ENCODE data around the gene CHRNG. TPM values are rescaled to one million over a fixed set of nuclear protein-coding genes. Genes with fewer than 3 reads are reported as not detected.

Gene CHRNG
- total RNA-seq, 2 donors from 2014 or later, result not detected

DNA sequence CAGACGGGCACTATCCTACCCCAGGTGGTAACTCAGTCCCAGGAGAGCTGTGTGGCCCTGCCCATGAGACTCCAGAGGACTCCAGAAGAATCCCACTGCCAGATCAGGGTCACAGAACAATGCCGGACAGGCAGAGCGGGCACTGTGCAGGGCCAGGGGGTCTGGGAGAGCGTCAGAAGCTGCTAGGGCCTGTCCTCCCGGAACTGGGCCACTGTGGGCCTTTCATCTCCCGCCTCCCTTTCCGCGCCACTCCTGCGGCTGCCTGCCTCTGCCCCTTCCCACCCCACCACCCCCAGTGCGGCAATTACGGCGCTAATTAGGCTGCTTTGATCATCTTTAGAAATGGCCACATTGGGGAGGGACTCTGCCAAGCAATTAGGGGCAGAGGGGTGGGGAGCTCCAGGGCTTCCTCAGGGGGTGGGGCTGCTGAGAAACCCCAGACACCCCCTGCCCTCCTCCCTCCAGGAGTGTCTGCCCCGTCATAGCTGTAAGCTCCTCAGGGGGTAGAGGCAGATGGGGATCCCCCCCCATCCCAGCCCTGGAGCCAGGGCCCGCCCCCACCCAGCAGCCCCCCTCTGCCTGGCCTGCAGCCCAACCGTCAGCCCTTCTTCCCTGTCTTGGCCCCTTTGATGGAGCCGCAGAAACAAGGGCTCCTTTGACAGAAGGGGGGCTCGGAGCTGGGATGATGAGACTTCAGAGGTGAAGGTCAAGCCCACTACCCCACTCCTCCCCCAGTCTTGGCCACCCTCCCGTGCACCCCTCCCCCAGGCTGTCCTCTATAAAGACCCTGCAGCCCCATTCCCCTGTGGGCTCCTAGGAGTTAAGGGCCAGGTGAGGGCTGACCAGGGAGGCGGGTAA, 19.7 kb upstream of the CHRNG start, which contains the start of gene PRSS56:
Gene PRSS56, plus strand, starts transcription at position 808 of the 858 bp plus-strand sequence. CDS start 211 bp downstream, outside the sequence.
- Mint-ChIP-seq H3K4me3 (peak within 1 kb of the TSS; percentile 42), H3K4me1 (no peaks in the 10 kb centered on the region), H3K9me3 (no peaks in the 10 kb centered on the region), H3K27ac (no peak within 1 kb of the TSS), H3K27me3 (peaks cover 20% of the 10 kb centered on the region), H3K36me3 (ENCODE audit: low read depth) (no peaks in the 10 kb centered on the region)
- ATAC-seq (replicated peaks), result no peak

DNA sequence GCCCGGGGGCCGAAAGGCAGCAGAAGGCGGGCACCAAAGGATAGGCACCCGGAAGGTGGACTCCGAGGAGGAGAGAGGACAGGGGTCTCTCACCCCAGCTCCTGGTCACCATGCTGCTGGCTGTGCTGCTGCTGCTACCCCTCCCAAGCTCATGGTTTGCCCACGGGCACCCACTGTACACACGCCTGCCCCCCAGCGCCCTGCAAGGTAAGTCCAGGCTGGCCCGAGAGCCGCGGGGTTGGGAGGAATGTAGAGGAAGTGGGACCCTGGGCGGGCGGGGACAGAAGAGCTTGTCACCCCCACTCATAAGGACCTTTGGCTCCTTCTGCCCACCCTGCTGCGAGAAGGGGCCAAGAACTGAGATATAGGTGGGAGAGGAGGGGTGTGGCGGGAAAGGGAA, 19.0 kb upstream of the CHRNG start:
- Mint-ChIP-seq H3K27ac (no peak overlapping the region), H3K27me3 (peaks cover 20% of the 10 kb centered on the region), H3K9me3 (no peaks in the 10 kb centered on the region), H3K4me3 (no peak overlapping the region), H3K36me3 (ENCODE audit: low read depth) (no peaks in the 10 kb centered on the region), H3K4me1 (no peaks in the 10 kb centered on the region)
- ATAC-seq (replicated peaks), result no peak

DNA sequence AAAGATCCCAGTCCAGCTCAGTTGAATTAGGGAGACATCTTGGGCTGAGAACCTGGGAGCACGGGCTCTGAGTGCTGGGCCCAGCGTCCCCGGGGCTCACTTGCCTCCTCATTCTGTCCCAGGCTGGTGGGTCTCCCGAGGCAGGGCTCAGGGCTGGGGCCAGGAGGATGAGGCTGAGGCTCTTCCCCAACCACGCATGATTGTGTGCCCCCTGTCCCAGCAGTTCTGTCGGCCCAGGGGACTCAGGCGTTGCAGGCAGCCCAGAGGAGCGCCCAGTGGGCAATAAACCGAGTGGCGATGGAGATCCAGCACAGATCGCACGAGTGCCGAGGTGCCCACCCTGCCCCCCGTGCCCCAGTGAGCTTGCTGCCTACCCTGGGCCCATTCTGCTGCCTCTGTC, 18.4 kb upstream of the CHRNG start:
- no peak for ATAC-seq (replicated peaks)
- Mint-ChIP-seq H3K27ac (no peak overlapping the region), H3K9me3 (no peaks in the 10 kb centered on the region), H3K27me3 (peaks cover 20% of the 10 kb centered on the region), H3K36me3 (ENCODE audit: low read depth) (no peaks in the 10 kb centered on the region), H3K4me1 (no peaks in the 10 kb centered on the region), H3K4me3 (peak overlapping the region; percentile 42)

DNA sequence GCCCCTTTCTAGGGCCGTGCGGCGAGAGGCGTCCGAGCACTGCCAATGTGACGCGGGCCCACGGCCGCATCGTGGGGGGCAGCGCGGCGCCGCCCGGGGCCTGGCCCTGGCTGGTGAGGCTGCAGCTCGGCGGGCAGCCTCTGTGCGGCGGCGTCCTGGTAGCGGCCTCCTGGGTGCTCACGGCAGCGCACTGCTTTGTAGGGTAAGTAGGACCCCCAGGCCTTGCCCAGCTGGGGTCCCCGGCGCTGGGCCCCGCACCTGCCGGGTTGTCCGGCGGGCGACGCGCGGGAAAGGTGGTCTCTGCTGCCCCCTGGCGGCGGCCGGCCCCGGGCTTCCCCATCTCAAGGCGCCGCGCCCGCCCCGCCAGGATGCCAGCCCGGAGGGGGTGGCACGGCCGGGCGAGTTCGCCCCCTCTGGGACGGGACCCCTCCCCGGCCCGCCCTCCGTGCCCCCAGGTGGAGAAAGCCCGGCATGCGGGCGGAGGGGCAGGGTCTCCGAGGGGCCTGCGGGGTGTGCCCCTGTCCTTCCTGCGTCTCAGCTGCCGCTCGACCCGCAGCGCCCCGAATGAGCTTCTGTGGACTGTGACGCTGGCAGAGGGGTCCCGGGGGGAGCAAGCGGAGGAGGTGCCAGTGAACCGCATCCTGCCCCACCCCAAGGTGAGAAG, 17.4 kb upstream of the CHRNG start:
- Mint-ChIP-seq H3K27me3 (peaks cover 21% of the 10 kb centered on the region), H3K4me1 (no peaks in the 10 kb centered on the region), H3K27ac (no peak overlapping the region), H3K9me3 (no peaks in the 10 kb centered on the region), H3K4me3 (no peak overlapping the region), H3K36me3 (ENCODE audit: low read depth) (no peaks in the 10 kb centered on the region)
- peak; percentile 76 for ATAC-seq (replicated peaks)

DNA sequence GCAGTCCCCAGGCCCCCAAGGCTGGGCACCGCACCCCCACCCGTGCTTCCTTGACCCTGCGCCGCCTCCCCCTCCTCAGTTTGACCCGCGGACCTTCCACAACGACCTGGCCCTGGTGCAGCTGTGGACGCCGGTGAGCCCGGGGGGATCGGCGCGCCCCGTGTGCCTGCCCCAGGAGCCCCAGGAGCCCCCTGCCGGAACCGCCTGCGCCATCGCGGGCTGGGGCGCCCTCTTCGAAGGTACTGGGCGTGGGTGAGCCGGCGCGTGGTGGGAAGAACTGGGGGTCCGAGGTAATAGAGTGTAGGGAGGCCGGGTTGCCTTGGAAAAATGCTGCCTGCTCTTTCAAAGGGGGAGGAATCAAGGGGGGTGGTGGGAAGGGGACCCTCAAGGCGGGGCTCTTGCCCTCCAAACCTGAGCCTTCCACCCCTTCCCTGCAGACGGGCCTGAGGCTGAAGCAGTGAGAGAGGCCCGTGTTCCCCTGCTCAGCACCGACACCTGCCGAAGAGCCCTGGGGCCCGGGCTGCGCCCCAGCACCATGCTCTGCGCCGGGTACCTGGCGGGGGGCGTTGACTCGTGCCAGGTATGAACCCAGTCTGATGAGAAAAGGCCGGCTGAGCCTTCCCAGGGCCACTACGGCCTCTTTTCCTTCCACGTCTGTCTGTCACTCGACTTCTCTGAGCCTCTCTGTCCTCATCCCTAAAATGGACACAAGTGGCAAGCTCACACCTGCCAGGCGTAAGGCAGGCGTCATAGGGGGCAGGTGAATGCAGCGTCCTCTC, 16.7 kb upstream of the CHRNG start:
- peak overlapping the region; percentile 43 for H3K4me3 Mint-ChIP-seq

DNA sequence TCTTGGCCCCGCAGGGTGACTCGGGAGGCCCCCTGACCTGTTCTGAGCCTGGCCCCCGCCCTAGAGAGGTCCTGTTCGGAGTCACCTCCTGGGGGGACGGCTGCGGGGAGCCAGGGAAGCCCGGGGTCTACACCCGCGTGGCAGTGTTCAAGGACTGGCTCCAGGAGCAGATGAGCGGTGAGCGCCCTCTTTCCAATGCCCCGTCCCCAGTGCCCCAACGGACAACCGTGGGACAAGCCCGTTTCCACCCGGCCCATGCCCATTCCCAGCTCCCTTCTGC, 16.1 kb upstream of the CHRNG start:
- no peak for ATAC-seq (replicated peaks)
- peak overlapping the region; percentile 43 for H3K4me3 Mint-ChIP-seq
- H3K27me3 Mint-ChIP-seq, result peaks cover 27% of the 10 kb centered on the region
- no peaks in the 10 kb centered on the region for H3K4me1 Mint-ChIP-seq
- H3K9me3 Mint-ChIP-seq, result no peaks in the 10 kb centered on the region
- no peaks in the 10 kb centered on the region for H3K36me3 Mint-ChIP-seq (ENCODE audit: low read depth)
- H3K27ac Mint-ChIP-seq, result no peak overlapping the region

More for the DNA sequence above, 16.7 kb upstream of the CHRNG start:
- Mint-ChIP-seq H3K27ac (no peak overlapping the region), H3K9me3 (no peaks in the 10 kb centered on the region), H3K4me1 (no peaks in the 10 kb centered on the region), H3K36me3 (ENCODE audit: low read depth) (no peaks in the 10 kb centered on the region), H3K27me3 (peaks cover 23% of the 10 kb centered on the region)
- ATAC-seq (replicated peaks), result no peak

DNA sequence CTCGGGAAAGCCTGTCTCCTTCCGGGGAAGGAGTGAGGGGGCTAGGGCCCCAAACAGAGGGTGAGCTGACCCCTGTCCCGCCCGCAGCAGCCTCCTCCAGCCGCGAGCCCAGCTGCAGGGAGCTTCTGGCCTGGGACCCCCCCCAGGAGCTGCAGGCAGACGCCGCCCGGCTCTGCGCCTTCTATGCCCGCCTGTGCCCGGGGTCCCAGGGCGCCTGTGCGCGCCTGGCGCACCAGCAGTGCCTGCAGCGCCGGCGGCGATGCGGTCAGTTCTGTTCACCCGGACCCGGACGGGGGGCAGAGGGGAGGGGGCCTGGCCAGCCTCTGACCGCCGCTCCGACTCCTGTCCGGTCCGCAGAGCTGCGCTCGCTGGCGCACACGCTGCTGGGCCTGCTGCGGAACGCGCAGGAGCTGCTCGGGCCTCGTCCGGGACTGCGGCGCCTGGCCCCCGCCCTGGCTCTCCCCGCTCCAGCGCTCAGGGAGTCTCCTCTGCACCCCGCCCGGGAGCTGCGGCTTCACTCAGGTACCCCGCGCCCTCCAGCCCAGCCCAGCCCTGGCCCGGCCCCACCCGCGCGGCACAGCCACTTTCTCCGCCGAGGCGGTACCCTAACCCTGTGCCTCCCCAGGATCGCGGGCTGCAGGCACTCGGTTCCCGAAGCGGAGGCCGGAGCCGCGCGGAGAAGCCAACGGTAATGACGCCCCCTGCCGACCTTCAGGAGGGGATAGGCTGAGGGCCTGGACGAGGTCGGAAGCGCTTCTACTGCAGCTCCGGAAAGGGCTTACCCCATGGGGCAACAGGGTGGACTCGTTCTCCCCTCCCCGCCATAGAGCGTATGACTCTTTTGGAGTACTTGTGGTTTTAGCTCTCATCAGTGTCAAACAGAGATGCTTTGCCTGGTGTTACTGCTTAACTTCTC, 15.6 kb upstream of the CHRNG start:
- peaks cover 30% of the 10 kb centered on the region for H3K27me3 Mint-ChIP-seq
- H3K36me3 Mint-ChIP-seq (ENCODE audit: low read depth), result no peaks in the 10 kb centered on the region
- ATAC-seq (replicated peaks), result peak; percentile 34
- no peak overlapping the region for H3K4me3 Mint-ChIP-seq
- H3K9me3 Mint-ChIP-seq, result no peaks in the 10 kb centered on the region
- H3K27ac Mint-ChIP-seq, result no peak overlapping the region
- H3K4me1 Mint-ChIP-seq, result peaks cover 4% of the 10 kb centered on the region

DNA sequence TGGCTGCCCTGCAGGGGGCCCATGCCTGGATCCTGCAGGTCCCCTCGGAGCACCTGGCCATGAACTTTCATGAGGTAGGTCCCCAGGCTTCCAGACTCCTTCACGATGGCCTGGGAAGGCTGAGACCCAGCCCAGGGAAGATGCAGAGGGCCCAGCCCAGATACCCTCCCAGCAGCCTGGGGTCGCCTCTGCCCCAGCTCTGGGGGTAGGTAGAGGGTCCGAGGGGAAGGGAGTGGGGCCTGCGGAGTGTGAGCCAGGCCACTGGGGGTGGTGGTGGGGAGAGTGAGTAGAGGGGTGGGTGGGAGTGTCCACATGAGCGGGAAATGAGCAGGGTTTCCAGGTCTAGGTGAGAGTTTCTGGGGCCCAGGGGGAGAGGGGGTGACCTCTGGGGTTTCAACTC, 14.7 kb upstream of the CHRNG start:
- Mint-ChIP-seq H3K9me3 (no peaks in the 10 kb centered on the region), H3K27me3 (peaks cover 27% of the 10 kb centered on the region), H3K36me3 (ENCODE audit: low read depth) (no peaks in the 10 kb centered on the region), H3K4me3 (no peak overlapping the region), H3K4me1 (peaks cover 6% of the 10 kb centered on the region), H3K27ac (no peak overlapping the region)
- ATAC-seq (replicated peaks), result no peak

DNA sequence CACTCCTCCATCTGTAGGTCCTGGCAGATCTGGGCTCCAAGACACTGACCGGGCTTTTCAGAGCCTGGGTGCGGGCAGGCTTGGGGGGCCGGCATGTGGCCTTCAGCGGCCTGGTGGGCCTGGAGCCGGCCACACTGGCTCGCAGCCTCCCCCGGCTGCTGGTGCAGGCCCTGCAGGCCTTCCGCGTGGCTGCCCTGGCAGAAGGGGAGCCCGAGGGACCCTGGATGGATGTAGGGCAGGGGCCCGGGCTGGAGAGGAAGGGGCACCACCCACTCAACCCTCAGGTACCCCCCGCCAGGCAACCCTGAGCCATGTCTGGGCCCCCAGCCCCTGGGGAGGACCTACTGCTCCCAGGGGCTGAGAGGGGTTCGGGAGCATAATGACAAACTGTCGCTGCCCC, 14.3 kb upstream of the CHRNG start:
- ATAC-seq (replicated peaks), result no peak
- H3K36me3 Mint-ChIP-seq (ENCODE audit: low read depth), result no peaks in the 10 kb centered on the region
- no peak overlapping the region for H3K27ac Mint-ChIP-seq
- H3K9me3 Mint-ChIP-seq, result no peaks in the 10 kb centered on the region
- peaks cover 27% of the 10 kb centered on the region for H3K27me3 Mint-ChIP-seq
- H3K4me1 Mint-ChIP-seq, result peaks cover 6% of the 10 kb centered on the region
- no peak overlapping the region for H3K4me3 Mint-ChIP-seq

DNA sequence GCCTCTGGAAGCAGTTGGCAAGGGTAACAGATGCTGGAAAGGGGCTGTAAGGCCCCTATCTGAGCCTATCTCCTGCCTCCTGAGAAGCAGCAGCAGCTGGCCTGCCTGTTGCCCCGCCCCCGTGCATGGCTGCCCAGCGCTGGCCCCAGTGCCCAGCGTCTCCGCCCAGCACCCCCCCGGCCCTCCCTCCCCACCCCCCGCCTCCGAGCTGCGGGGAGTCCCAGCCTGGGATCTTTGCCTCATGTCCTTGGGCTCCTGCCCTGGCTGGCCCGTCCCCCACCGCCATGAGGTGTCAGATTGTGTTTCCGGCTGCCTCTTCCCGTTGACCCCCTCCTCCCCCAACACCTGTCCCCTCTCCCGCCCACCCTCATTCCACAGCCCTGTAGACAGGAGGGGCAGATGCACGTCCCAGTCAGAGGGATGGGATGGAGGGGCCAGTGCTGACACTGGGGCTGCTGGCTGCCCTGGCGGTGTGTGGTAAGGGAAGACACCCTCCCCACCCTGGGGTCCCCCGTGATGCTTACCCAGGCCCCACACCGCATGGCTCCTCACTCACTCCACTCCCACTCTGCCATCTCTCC, 13.6 kb upstream of the CHRNG start, which contains the start of gene CHRND:
Gene CHRND, plus strand, starts transcription at position 370 of the 581 bp plus-strand sequence. Its CDS starts 56 bp downstream, at position 426.
- Mint-ChIP-seq H3K4me1 (peaks cover 6% of the 10 kb centered on the region), H3K27me3 (peaks cover 30% of the 10 kb centered on the region), H3K27ac (no peak within 1 kb of the TSS), H3K4me3 (no peak within 1 kb of the TSS), H3K36me3 (ENCODE audit: low read depth) (no peaks in the 10 kb centered on the region), H3K9me3 (no peaks in the 10 kb centered on the region)
- ATAC-seq (replicated peaks), result no peak

DNA sequence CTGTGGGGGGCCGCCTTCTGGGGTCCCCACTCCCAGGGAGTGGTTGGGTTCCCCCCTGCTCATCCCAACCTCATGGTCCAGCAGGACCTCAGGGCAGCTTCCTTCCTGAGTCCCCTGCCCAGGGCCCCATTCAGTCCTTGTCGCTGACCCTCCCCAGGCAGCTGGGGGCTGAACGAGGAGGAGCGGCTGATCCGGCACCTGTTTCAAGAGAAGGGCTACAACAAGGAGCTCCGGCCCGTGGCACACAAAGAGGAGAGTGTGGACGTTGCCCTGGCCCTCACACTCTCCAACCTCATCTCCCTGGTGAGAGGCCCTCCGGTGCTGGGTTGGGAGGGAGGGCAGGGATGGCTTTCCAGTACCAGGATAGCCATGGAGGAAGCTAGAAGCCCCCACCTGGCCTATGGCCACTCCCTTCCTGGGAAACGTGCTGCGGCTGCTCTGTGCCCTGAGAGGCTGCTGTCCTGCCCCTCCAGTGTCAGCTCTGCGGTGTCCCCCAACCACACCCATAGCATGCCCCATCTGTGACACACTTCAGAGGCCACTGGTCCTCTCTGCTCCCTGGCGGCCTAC, 13.0 kb upstream of the CHRNG start:
- H3K4me1 Mint-ChIP-seq, result peaks cover 6% of the 10 kb centered on the region
- no peak overlapping the region for H3K27ac Mint-ChIP-seq
- H3K9me3 Mint-ChIP-seq, result no peaks in the 10 kb centered on the region
- no peaks in the 10 kb centered on the region for H3K36me3 Mint-ChIP-seq (ENCODE audit: low read depth)
- ATAC-seq (replicated peaks), result no peak
- peaks cover 32% of the 10 kb centered on the region for H3K27me3 Mint-ChIP-seq
- H3K4me3 Mint-ChIP-seq, result no peak overlapping the region

DNA sequence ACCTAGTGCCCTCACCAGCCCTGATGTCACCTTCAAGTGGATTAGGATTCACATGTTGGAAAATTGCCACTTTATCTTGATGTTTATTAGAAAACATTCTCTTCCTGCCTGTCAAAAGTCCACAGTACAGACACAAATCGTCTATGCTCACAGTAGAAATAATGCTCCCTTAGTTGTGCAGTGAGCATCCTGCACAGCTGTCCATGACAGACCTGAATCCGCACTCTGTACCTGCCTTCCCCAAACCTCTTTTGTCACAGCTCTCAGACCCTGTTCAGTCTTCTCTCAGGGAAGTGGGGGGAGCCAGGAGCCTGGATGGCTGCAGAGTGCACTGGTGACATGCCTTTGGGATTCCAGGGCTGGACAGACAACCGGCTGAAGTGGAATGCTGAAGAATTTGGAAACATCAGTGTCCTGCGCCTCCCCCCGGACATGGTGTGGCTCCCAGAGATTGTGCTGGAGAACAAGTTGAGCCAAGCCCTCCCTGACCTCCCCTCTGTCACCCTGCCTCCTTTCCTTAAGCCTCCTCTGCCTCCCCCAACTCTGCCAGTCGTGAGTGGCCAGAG, 11.5 kb upstream of the CHRNG start:
- H3K4me3 Mint-ChIP-seq, result no peak overlapping the region
- peaks cover 35% of the 10 kb centered on the region for H3K27me3 Mint-ChIP-seq
- peaks cover 6% of the 10 kb centered on the region for H3K4me1 Mint-ChIP-seq
- ATAC-seq (replicated peaks), result no peak
- H3K36me3 Mint-ChIP-seq (ENCODE audit: low read depth), result no peaks in the 10 kb centered on the region
- H3K27ac Mint-ChIP-seq, result no peak overlapping the region
- H3K9me3 Mint-ChIP-seq, result no peaks in the 10 kb centered on the region
